Loucy (cell line): Measurements from ENCODE around the gene TRIM39.

Experiments used
- CTCF ChIP-seq: fragments of 200-600 bp; sonication (generic); conservative IDR thresholded peaks from 2 replicates; pipeline ENCODE4 v1.5.1; 2014; ENCODE audit warnings: mild to moderate bottlenecking, antibody characterized with exemption, low read length
- EZH2phosphoT487 ChIP-seq: fragments of 200-600 bp; IDR thresholded peaks from 2 replicates; pipeline ENCODE4 v1.6.1; 2018; ENCODE audit warnings: antibody characterized with exemption, mild to moderate bottlenecking, moderate library complexity, borderline replicate concordance

- TF ChIP-seq CTCF (no peak), EZH2phosphoT487 (no peak)
Observed at GRCh38 chr6:30331981-30332380, 5.3 kb downstream of the TRIM39 start.
